HG02678 (cell line): ENCODE results near the gene PAX3.

Experiments used
- ATAC-seq: cut with Tn5 transposase; IDR thresholded peaks from one replicate; pipeline ENCODE4 v1.9.1; 2021; ENCODE audit warnings: mild to moderate bottlenecking, moderate library complexity; ENCODE audit not compliant: unreplicated experiment

Gene PAX3

DNA sequence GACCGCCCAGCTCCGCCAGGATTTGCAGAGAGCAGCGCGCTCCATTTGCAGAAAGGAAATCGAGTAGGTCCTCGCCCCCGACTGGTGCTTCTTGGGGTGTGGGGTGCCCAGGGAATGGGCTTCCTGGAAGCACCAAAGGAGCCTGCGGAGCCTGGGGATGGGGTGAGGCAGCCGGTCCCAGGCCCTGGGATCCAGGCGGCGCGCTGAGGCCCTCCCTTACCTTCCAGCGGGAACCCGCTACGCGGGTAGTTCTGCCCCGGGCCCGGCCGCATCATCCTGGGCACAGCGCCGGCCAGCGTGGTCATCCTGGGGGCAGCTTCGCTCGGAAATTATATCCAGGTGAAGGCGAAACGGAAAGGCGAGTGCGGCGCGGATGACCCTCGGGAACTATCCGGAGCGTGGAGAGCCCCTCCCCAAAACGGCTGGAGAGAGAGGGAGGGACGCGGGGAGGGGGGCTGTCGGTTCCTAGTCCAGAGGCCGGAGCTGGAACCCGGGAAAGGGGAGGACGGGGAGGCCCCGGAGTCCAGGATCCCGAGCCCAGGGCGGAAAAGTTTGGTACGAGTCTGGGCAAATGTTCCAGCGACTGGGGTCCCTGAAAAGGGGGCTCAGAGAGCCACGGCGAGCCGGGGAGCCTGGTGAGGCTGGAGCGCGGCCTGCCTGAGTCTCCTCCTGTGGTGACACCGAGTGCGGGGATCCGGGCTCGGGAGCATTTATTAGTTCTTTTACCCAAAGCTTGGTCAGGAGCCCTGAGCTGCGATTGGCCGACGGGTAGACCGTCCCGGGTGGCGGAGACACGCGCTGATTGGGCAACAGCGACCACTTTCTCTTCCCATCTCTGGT lies at the start of gene PAX3:
Gene PAX3 (minus strand): TSS at position 688 of the 840 bp plus-strand sequence. CDS start 383 bp downstream, at position 305.
- no peak for ATAC-seq

DNA sequence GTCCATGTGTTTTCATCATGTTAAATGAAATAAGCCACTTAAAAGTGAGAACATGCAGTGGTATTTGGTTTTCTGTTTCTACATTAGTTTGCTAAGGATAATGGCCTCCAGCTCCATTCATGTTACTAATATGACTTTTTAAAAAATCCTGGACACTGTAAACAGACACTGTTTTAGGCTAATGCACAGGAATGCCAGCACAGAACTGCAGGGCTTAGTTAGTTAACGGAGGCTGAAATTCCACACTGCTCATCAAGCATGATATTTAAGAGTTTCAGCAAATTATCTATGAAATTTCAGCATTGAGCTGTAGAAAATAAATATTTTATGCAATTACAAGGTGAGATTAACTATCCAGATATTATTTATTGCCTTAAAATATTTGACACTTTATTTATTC lies 42.5 kb upstream of the PAX3 start:
- ATAC-seq, result no peak

DNA sequence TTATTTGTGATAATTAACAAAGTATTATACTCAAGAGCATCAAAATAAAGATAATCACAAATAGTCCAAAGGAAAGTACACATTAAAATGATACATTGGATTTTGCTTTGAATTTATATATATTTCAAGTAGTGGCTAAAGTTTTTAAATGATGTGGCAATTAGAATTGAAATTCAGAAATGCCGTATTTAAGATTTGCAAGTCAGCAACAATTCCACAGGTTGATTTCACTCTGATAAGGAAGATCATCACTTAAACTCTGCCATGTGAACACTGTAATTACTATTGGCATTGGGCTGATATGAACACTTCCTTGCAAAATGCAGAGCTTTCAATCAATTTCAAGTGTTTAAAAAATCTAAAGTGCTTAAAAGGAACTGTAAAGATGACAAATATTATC lies 39.6 kb upstream of the PAX3 start:
- no peak for ATAC-seq

DNA sequence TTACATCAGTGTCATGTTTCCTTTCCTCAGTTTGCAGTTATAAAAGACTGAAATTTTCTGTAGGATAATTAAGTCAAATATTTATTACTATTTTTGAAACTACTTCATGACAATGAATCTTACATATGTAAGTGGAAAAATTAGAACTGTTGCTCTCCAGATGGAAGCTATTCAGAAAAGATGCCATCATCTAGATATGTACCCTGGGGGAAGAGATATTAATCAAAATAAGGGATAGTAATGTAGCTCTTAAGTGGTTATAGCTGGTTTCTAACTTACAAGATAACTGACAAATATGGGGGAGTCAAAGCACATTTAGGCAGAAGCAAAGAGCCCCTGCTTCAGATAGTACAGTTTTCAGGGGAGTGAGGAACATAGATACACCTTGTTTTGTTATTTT lies 38.1 kb upstream of the PAX3 start:
- ATAC-seq, result no peak

DNA sequence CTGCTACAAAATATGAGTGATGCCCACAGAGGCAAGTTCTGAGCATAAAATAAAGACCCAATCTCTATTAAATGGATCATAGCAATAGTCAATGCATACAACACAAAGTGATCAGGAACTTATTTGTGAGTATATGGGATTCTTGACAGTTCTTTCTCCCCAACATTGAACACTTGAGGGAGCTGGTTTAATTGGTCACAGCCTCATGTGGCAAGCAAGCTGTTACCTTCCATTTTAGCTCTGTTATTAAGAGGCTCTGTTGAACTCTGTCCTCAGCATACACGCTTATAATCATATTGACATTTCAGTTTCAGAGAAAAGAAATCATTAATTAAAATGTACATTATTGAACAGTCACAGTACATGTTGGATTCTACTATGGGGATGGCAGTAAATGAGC lies 37.6 kb upstream of the PAX3 start:
- ATAC-seq, result no peak

DNA sequence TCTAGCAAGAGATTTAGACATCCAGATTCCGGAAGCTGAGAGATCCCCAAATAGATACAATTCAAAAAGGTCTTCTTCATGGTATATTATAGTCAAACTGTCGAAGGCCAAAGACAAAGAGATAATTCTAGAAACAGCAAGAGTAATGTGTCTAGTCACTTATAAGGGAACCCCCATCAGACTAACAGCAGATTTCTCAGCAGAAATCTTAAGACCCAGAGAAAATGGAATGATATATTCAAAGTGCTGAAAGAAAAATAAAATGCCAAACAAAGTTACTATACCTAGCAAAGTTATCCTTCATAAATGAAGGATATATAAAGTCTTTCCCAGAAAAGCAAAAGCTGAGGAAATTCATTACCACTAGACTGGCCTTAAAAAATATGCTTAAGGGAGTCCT lies 36.1 kb upstream of the PAX3 start:
- no peak for ATAC-seq

DNA sequence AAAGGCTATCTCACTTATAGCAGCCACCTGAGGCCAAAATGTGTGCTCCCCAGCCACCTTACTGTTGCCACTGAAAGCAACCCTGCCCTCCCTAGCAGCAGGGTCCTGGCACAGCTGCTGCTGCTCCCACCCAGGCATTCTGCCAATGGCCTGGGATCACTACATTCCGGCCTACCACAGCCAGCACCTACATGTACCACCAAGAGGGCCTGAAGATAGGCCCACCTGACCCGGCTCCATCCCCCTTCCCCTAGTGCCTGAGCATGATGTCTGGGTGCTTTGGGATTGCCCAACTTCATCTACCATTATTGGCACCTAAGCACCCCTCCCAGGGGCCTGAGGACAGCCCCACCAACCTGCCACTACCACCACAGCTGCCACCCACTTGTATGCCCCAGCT lies 34.6 kb upstream of the PAX3 start:
- no peak for ATAC-seq

DNA sequence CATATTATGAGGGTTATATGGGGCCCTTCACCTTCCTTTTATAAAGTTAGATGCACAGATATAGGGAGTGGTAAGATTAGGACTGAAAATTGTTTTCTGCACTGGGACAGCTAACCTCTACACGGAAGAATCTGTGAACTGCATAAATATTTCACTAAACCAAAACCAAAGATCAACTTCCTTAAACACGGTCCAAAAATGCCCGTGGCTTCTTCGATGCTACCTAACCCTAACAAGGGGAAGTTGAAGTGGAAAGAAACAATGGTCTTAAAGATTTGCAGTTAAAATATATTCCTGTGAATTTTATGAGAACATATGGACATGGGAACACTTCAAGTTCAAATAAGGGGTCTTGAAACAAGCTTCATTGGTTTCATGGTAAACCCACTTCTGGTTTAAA lies 33.3 kb upstream of the PAX3 start:
- ATAC-seq, result no peak

DNA sequence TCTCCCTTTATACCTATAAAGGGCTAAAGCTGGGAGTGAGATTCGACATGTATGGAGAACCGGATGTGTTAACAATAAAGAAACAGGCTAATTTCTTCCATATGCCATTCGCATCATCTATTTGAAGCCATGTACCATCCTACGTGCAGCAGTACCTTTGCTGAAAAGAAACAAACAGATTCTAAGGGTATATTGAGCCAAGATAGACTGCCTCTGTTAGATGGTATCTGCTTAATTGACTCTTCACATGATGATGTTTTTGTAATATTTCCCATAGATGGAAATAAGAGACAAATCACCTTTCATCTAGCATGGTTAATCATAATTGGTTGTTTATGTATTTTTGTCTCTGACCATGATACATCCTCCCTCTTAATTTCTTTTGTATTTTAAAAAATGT lies 32.1 kb upstream of the PAX3 start:
- no peak for ATAC-seq

DNA sequence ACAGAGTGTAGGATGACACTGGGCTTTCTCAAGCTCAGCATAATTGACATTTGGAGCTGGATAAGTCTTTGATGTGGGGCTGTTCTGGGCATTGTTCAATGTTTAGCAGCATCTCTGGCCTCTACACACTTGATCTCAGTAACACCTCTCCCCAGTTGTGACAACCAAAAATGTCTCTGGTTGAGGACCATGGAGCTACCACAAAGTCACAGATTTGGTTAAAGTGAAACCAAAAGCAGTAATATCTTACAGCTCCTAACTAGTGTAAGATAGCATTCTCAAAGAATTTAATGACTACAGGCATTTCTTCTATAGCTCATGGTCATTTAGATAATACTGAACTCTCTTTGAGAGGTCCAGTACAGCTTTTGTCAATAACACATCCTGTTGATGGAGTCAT lies 23.4 kb upstream of the PAX3 start:
- peak; percentile 26 for ATAC-seq

DNA sequence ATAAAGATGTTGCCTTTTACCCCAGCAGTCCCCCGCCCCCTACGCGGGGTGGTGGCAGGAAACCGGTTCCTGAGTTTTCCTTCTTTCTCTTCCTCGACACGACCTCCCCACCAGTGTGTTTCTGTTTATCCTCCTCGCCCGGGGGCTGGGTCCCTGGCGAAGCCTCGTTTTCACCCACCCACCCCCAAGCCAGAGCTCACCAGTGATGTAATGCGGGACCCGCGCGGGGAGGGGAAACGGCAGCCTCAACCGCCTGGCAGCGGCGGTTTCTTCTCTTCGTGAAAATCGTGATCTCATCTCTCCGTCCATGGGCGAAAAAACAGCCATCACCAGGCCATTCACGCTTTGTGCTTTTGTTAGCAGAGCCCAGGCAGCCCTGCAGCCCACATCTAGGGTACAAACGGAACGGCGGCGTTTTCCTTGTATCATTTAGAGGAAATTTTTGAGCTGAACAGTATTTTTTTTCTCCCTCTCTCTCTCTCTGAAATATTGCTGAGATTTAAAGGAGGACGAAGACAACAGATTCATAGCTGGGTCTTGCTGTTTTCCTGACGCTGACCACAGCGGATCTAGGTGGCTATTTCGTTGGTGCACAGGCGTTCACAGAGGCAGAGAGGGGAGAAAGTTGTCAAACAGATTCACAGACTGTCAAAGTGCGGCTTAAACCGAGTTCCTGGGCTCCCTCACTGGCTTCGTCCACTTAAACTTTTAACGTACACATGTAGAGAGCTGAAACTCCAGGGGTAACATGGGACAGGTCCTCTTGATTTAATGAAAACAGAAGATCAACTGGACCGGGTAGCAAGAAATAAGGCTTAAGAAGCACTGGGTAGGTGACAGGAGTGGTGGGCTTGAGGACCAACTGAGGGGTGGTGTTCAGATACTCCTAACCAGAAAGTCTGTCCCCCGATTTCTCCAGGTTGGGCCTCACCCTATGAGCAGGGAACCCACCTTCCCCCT lies 21.9 kb upstream of the PAX3 start:
- ATAC-seq, result peak; percentile 12

DNA sequence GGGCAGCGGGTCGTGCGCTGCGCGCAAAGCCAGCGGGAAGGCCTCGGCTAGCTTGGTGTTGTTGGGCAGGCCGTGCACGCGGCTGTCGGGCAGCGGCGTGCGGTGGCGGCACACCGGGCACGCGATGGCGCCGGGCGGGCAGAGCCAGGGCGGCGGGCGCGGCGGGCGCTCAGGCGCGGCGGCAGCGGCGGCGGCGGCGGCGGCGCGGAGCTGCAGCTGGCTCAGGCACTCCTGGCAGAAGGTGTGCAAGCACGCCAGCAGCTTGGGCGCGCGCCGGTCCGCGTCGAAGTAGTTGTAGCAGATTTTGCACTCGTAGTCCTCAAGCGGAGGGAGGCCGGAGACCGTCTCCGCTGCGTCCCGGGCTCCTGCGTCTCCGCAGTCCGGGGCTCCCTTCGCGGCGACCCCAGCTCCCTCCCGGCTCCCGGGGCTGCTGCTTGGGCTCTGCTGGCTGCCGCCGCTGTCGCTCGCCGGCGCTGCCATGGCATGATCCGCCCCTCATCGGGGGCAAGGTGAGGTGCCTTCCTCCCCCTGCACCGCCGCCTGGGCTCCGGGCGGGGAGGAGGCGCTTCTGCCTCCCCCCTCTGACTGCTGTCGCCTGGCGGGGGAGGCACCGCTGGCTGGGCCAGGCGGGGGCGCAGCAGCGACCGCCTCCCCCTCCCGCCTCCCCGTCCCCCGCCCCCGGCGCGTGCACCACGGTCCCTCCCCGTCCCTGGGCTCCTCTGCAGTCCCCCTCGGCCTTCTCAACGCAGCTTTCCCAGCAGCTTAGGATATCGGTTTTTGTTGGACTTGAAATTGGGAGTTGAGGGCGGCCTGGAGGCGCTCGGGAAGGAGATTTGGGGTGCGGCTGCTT lies 21.0 kb upstream of the PAX3 start:
- peak; percentile 48 for ATAC-seq

DNA sequence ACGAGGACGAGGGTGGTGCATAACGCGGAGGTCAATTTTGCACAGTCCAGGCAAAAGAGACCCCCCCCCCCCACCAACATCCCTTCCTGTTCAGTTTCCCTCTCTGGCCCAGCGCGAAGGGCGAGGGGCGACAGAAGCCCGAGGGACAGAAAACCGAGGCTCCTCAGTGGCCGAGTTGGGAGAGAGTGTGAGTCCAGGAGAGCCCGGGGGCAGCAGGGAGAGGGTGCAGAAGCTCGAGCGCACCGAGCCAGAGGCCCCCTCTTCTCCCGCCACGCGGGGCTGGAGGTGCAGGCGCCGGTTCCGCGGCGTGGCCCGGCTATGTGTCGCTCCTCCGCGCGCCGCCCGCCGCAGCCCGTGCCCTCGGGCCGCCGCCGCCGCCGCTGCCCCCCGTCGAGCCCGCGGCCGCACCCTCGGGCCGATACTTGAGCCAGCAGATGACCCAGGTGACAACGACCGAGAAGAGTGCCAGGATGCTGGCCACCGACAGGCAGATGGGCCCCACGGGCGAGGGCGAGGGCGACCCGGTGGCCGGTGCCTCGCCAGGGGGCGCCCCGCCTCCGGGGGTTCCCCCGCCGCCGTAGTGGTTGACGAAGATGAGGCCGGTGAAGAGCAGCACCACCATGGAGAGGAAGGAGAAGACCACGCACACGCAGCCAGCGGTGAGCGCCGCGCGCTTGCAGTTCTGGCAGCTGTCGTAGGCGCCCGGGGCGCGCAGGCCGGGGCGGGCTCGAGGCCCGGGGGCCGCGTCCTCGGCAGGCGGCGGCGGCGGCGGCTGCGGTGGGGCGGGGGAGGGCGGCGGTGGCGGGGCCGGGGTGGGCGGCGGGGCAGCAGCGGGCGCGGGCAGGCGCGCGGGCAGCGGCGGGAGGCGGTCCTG lies 20.2 kb upstream of the PAX3 start:
- ATAC-seq, result peak; percentile 38

DNA sequence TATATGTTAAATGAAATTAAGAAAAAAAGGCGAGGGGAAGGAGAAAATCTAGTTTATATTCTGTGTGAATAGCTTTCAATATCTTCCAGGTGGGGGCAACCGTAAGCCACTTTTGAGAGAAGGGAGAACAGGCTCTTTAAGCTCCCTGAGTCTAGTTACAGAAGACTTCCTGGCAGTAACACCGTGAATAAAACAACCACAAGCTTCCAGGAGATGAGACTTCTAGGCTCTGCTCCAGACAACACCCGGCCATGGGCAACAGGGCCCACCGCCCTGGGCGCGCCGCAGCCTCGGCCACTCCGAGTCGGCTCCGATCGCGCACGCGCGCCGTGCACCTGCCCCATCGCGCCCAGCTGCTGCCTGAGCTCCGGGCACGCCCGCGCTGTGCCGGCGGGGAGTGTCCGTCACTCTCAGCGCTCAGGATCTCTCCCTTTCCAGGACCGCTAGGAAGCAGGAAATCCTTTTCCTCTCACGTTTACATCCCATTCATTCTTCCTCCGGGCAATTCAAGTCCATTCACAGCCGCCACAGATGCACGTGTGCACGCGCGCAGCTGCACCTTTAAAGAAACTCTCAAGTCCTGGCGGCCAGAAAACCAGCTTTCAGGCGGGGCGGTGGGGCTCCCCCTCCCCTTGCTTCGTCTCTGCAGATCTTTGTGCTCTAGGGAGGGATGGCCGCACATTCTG lies 19.4 kb upstream of the PAX3 start:
- ATAC-seq, result peak; percentile 44

DNA sequence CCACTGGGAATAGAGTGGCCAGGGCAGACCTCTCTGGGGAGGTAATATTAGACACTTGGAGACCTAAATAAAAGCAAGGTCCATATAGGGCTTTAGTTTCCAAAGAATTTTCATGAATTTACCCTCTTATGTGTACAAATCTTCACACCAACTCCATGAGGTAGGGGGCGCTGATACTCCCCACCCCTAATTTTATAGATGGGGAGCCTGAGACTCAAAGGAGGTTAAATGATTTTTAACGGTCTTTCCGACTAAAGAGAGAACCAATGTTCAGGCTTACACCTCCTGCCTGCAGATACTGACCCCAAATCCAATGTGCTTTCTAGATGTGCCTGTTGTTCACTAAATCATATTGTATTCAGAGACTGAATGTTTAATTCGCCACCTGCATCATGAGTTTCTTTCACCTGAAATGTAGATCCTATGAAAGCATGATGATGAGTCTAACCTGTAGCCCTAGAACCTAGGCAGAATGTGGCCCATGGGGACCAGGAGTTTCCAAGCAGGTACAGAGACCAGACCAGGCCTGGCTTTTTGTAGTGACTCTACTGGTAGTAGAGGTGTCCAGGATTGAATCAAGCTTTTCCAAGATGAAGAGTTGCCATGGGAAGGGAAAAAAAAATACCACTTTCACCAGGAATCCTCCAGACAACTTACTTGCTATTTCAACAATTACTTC lies 16.8 kb upstream of the PAX3 start:
- no peak for ATAC-seq

DNA sequence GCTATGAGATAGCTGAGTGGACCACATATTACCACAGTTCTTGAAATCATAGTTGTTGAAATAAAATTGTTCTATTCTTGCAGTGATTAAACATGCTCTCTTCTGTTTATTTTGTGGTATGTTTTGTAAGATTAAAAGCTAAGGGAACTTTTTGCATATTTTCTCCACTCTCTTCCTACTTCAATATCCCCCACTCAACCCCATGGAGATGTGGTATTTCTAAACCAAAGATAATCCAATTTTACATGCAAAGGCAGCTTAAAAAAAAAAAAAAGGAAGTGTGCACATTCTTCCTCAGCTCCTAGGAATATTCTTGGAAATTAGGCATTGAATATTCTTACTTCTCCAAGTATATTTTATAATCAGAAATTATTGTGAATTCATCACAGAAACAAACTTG lies 15.0 kb upstream of the PAX3 start:
- ATAC-seq, result no peak

DNA sequence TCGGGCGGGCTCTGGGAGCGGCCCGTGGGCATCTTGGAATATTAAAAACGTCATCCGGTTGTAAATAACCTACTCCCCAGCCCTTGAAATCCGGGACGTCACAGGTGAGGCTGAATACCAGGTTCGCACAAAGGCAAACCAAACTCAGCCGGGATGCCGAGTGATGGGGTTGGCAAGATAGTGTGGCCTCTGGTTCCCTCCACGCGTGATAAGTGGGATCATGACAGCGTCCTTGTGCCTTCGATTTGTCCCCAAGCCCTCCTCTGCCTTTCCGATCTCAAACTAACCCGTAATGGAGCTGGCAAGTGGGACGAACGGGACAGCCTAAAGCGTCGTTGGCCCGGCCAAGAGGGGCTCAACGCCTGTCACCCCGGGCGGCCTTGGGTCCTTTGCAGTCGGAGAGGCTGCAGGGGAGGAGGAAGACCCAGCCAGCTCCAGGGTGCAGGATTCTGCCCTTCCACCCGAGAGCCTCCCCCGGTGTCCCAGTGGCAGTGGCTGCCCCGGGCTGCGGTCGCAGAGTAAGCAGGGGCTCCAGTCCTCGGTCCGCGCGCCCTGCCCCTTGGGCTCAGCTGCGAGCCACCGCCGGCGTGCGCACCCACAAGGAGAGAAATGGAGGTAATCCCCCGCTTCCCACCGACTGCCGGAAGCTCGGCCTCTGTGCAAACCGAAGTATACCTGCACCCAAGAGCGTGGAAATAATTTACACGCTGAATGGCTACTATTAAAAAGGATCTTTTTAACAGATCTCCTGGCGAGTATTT lies 13.4 kb upstream of the PAX3 start:
- no peak for ATAC-seq

DNA sequence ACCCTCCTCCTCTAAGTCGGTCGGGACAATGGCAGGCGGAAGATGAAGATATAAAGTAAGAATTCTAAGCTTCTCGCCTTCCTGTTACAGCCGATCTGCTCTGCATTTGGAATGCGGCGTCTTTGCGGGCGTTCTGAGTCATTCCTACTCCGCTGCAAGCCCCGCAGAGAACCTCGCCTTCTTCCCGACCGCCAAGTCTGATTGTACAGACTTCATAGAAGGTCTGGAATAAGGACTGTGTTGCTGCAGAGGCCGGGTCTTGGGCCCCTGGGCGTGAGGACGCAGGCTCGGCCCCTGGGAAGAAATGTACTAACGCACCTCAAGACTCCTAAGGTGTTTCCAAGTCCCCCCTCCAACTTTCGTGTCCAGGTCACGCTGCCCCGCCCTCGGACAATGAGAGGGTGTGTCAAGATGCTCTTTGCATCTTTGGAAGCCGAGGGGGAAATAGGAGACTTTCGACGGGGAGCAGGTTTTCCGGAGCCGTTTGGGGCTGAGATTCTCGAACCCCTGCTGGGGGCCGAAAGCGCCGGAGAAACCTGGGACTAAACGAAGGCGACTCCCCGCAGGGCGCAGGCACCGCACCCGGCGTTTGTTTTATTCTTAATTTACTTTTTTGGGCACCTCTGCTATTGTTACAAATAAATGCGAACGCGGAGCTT lies 12.7 kb upstream of the PAX3 start:
- no peak for ATAC-seq
